Right ventricle myocardium inferior (tissue), 1 donor: Measurements from ENCODE around the gene ARID4A. TPM values are rescaled to one million over a fixed set of nuclear protein-coding genes. Genes with fewer than 3 reads are reported as not detected.
"Not testable (repeated sequence)": the region's sequence is repeated elsewhere in the genome, so short reads cannot be mapped to it uniquely, and the experiment has no call there.

ENCODE experiments used
- ATAC-seq: fragments of 200-7000 bp; cut with Tn5 transposase; one replicate; pipeline ENCODE4 v1.9.1; 2020; ENCODE audit warnings: mild to moderate bottlenecking, moderate library complexity
- DNase-seq: peaks from one replicate; pipeline ENCODE4 v3.0.0; 2021; ENCODE audit errors: missing footprints
- intact Hi-C: fragments of 100-400 bp; cut with DNase I; formaldehyde crosslinking; loops from one replicate; pipeline ENCODE4 v1.11.0; 2022
- total RNA-seq: library from RNA; stranded (reverse); fragmentation: NEBNext Ultra II Directional; extraction: Animal tissue kit (Norgen Biotek cat#: 25700); gene quantifications from one replicate; pipeline ENCODE4 v1.2.1, GENCODE V29; 2021
- donor health status: DM: no; HTN: yes; CAD: no; lungs with severe emphysema.

Gene ARID4A
- total RNA-seq, 1 donor from 2014 or later = 14.7 TPM

DNA sequence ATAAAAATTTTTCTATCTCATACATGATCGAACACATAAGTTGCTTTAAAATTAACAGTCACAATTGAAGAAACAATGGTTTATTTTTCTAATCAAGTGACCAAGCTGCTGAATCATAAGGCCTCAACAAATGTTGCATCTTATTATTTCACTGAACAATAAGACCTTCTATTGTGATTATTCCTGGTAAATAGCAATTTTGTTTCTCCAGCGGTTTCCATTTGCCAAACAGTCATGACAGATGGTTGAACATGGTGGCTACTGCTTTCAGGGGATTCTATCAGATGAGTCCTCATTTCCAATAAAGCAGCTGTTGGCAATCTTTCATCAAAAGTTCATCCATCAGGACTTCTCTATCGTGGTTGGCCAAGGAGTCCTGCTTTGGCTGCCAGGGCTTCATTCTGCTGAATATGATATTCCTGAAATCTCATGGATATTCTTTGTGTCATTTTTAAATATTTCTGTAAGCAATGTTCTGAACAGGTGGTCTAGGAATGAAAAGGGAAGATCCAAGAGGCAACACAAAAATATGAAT lies 110.4 kb downstream of the ARID4A start:
- no peak for DNase-seq
- intact Hi-C loops = no loop called here

DNA sequence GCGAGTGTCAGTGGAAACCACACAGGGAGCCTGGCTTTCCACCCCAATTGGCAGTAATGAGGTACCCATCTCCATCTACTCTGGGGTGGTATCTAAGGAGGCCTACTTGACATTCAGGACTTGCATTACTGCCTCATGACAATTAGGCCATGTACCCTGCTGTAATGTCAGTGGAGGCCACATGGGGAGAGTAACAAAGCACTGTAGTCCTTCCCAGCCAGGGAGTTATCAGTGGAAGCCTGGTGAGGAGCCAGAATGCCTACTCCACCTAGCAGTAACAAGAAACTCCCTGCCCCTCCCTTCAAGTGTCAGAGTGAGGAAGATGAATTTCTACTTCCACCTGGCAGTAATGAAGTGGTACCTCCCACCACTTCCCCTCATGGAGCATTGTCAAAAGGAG lies 116.5 kb downstream of the ARID4A start:
- intact Hi-C loops = no loop called here
- DNase-seq (no peak), ATAC-seq (peak; percentile 54)

More for the DNA sequence above, 110.4 kb downstream of the ARID4A start:
- no peak for ATAC-seq

DNA sequence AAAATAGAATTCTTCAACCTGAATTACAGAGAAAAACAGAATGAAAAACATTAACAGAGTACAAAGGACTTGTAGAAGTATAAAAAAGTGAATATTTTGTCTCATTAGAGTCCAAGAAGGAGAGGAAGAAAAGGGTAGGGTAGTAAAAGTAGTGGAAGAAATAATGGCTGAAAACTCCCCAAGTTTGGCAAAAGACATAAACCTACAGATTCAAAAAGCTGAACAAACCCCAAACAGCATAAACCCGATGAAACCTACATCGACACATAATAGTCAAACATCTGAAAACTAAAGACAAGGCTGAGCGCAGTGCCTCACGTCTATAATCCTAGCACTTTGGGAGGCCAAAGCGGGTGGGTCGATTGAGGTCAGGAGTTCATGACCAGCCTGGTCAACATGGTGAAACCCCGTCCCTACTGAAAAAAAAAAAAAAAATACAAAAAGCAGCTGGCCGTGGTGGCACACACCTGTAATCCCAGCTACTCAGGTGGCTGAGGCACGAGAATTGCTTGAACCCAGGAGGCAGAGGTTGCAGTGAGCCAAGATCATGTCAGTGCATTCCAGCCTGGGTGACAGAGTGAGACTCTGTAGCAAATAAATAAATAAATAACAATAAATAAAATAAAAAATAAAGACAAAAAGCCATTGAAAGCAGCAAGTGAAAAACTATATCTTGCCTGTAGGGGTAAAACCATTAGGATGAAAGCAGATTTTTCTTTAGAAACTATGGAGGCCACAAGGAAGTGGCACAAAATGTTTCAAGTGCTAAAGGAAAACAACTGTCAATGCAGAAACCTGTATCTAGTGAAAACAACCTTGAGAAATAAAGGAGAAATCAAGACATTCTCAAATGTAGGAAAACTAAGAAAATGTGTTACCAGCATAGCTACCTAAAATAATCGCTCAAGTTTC lies 117.5 kb downstream of the ARID4A start:
- DNase-seq (no peak), ATAC-seq (no peak)
- intact Hi-C loops = no loop called here

DNA sequence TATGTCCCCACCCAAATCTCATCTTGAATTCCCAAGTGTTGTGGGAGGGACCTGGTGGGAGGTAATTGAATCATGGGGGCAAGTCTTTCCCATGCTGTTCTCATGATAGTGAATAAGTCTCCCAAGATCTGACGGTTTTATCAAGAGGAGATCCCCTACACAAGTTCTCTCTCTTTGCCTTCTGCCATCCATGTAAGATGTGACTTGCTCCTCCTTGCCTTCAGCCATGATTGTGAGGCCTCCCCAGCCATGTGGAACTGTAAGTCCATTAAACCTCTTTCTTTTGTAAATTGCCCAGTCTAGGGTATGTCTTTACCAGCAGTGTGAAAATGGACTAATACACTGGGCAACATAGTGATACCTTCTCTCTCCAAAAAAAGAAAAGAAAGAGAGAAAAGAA lies 118.6 kb downstream of the ARID4A start:
- intact Hi-C loops, ATAC-seq, DNase-seq: not testable (repeated sequence)

Other genes starting within 250 kb of the ARID4A start
- 5.5 TPM for gene ARMH4, start 146.3 kb upstream of the ARID4A start, total RNA-seq
- gene ACTR10, start 98.4 kb upstream of the ARID4A start, total RNA-seq = 75.5 TPM
- gene PSMA3, start 53.7 kb upstream of the ARID4A start, total RNA-seq = 149 TPM
- not detected for gene TOMM20L, start 97.4 kb downstream of the ARID4A start, total RNA-seq
- gene TIMM9, start 129.0 kb downstream of the ARID4A start, total RNA-seq = 24.1 TPM
- 11.3 TPM for gene KIAA0586, start 129.2 kb downstream of the ARID4A start, total RNA-seq